B cell (primary cell): Measurements from ENCODE around the gene CUL3. TPM values are rescaled to one million over a fixed set of nuclear protein-coding genes. Genes with fewer than 3 reads are reported as not detected.

Source experiments
- ATAC-seq: fragments of 200-7000 bp; cut with Tn5 transposase; one replicate; pipeline ENCODE4 v1.10.0; 2021; ENCODE audit warnings: low read depth, mild to moderate bottlenecking, moderate number of reproducible peaks, moderate library complexity
- CTCF ChIA-PET: fragments of 350-600 bp; sonication (Branson Sonifier 250); formaldehyde crosslinking; loops from one replicate; lab custom pipeline; 2021; ENCODE audit warnings: antibody characterized with exemption, inconsistent platforms; lab: Charles Lee
- POLR2A ChIA-PET: fragments of 350-600 bp; sonication (Branson Sonifier 250); formaldehyde crosslinking; loops from one replicate; lab custom pipeline; 2021; ENCODE audit warnings: antibody characterized with exemption; lab: Charles Lee
- DNase-seq: peaks from one replicate; pipeline ENCODE4 v3.0.0; 2013
- H2AFZ ChIP-seq: 2 replicates; pipeline ENCODE4 v1.6.1; 2012; ENCODE audit warnings: mild to moderate bottlenecking, low read depth, low read length; ENCODE audit not compliant: insufficient read depth, poor library complexity, severe bottlenecking
- H3K27ac ChIP-seq, 2 donors: 1 replicate in 1 of 2; 2 replicates in 1 of 2; pipeline ENCODE4 v1.5.1; 2012 to 2013; ENCODE audit warnings: low read length in 2 of 2, mild to moderate bottlenecking in 2 of 2, moderate library complexity in 1 of 2
- H3K27me3 ChIP-seq, 4 experiments: fragments of 200-600 bp in 1 of 4; sonication (generic) in 1 of 4; replicated peaks in 1 of 4; 1 replicate in 2 of 4; 2 replicates in 2 of 4; pipeline versions ENCODE4 v1.6.1 to v1.7.0; 2013 to 2016; ENCODE audit warnings: low read length in 3 of 4, mild to moderate bottlenecking in 2 of 4, mixed read lengths in 1 of 4, moderate library complexity in 1 of 4; ENCODE audit not compliant: insufficient read depth in 4 of 4, control insufficient read depth in 3 of 4; ENCODE audit errors: control extremely low read depth in 1 of 4
- H3K36me3 ChIP-seq, 2 experiments: replicated peaks in 1 of 2; 1 replicate in 1 of 2; 2 replicates in 1 of 2; pipeline versions ENCODE4 v1.6.1 to v1.7.1; 2013; ENCODE audit warnings: low read length in 1 of 2; ENCODE audit not compliant: insufficient read depth in 2 of 2, control insufficient read depth in 1 of 2; ENCODE audit errors: control extremely low read depth in 1 of 2, extremely low read depth in 1 of 2
- H3K4me1 ChIP-seq, 2 donors: fragments of 200-600 bp in 1 of 2; sonication (generic) in 1 of 2; 1 replicate in 1 of 2; 2 replicates in 1 of 2; pipeline versions ENCODE4 v1.5.1 to v1.6.1; 2013 to 2017; ENCODE audit warnings: low read length in 2 of 2; ENCODE audit not compliant: control insufficient read depth in 2 of 2, insufficient read depth in 2 of 2
- H3K4me2 ChIP-seq: replicated peaks from 2 replicates; pipeline ENCODE3; 2012; ENCODE audit warnings: mild to moderate bottlenecking, low read depth, low read length; ENCODE audit not compliant: poor library complexity, severe bottlenecking
- H3K4me3 ChIP-seq, 5 experiments: fragments of 200-600 bp in 1 of 5; sonication (generic) in 1 of 5; 1 replicate in 3 of 5; 2 replicates in 2 of 5; pipeline versions ENCODE4 v1.5.1 to v1.7.0; 2011 to 2016; ENCODE audit warnings: low read length in 4 of 5, mild to moderate bottlenecking in 4 of 5, low read depth in 2 of 5, control low read depth in 1 of 5, moderate library complexity in 1 of 5; ENCODE audit not compliant: insufficient read depth in 1 of 5; ENCODE audit errors: control extremely low read depth in 1 of 5, extremely low read depth in 1 of 5
- H3K79me2 ChIP-seq: fragments of 200-600 bp; sonication (generic); one replicate; pipeline ENCODE4 v1.6.0; 2016; ENCODE audit warnings: low read length; ENCODE audit not compliant: control insufficient read depth, insufficient read depth
- H3K9ac ChIP-seq: fragments of 200-600 bp; sonication (generic); 2 replicates; pipeline ENCODE4 v1.6.1; 2017; ENCODE audit warnings: mild to moderate bottlenecking, low read length, moderate library complexity
- H3K9me3 ChIP-seq, 3 donors: one replicate each; pipeline versions ENCODE4 v1.6.1 to v1.7.1; 2013; ENCODE audit warnings: low read length in 2 of 3; ENCODE audit not compliant: control insufficient read depth in 2 of 3, insufficient read depth in 1 of 3; ENCODE audit errors: control extremely low read depth in 1 of 3
- H4K20me1 ChIP-seq: 2 replicates; pipeline ENCODE4 v1.6.0; 2012; ENCODE audit warnings: mild to moderate bottlenecking, low read length; ENCODE audit not compliant: insufficient read depth, control insufficient read depth, poor library complexity, severe bottlenecking
- H3K27ac Mint-ChIP-seq: one replicate; pipeline ENCODE4 v1.8.0; 2021; ENCODE audit warnings: mixed read lengths
- H3K27me3 Mint-ChIP-seq: one replicate; pipeline ENCODE4 v1.8.0; 2021; ENCODE audit warnings: mixed read lengths
- H3K4me1 Mint-ChIP-seq: one replicate; pipeline ENCODE4 v1.8.0; 2021; ENCODE audit warnings: mixed read lengths
- H3K4me3 Mint-ChIP-seq: one replicate; pipeline ENCODE4 v1.8.0; 2021; ENCODE audit warnings: mixed read lengths
- H3K9me3 Mint-ChIP-seq: one replicate; pipeline ENCODE4 v1.8.0; 2022; ENCODE audit warnings: mixed read lengths; ENCODE audit not compliant: insufficient read depth
- EZH2 ChIP-seq: IDR thresholded peaks from 2 replicates; pipeline ENCODE4 v1.6.1; 2012; ENCODE audit warnings: borderline replicate concordance, low read depth, mild to moderate bottlenecking, moderate library complexity, low read length; ENCODE audit not compliant: insufficient read depth, poor library complexity, severe bottlenecking
- WGBS: methylation state at CpG from one replicate; pipeline ENCODE4 v1.1.5; 2013; ENCODE audit warnings: missing lambda C conversion rate; ENCODE audit not compliant: insufficient coverage; 5-methylcytosine and 5-hydroxymethylcytosine counted together
- intact Hi-C: fragments of 100-400 bp; cut with micrococcal nuclease; formaldehyde crosslinking; loops from one replicate; pipeline ENCODE4 v1.10.0; 2022
- polyA plus RNA-seq: library from polyadenylated mRNA; depleted of rRNA; stranded (reverse); fragments of >200 nt; gene quantifications from 2 replicates; pipeline ENCODE4 v1.2.3, GENCODE V29; 2012
- total RNA-seq, 2 donors: library from RNA; stranded (reverse); fragments of 120-200 nt in 1 of 2; gene quantifications; 1 replicate in 1 of 2; 2 replicates in 1 of 2; pipeline versions ENCODE4 v1.2.3 to v1.2.4, GENCODE V29; 2013 to 2022
- TF ChIP-seq, protein P1 (sequence below): fragments of 200-600 bp; IDR thresholded peaks from one replicate; pipeline ENCODE4 v1.8.0; 2022; ENCODE audit warnings: antibody characterized with exemption, mild to moderate bottlenecking

Gene CUL3
- total and polyA plus RNA-seq, 2 donors (not counting 1 experiment from before 2014, with no cell fraction given), result 31.1 to 138 TPM

DNA sequence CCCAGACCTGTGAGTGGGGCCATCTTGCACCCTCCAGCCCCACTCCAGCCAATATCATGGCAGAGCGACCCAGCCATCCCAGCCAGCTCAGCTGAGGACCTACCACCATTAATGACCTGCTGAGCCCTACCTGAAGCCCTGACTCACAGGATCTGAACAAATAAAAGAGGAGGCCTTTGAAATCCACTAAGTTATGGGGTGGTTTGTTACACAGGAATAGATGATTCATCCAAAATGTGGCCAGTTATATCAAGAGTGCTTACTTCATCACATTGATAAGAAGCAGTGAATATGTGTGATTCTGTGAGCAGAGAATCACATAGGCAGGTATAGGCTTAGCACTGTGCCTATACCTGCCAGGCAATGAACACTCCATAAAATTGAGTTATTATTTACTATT lies 148.5 kb downstream of the CUL3 start:
- peaks cover 29% of the 10 kb centered on the region for H3K27me3 Mint-ChIP-seq
- no peak overlapping the region for H3K4me3 Mint-ChIP-seq
- intact Hi-C loops, result no loop called here

DNA sequence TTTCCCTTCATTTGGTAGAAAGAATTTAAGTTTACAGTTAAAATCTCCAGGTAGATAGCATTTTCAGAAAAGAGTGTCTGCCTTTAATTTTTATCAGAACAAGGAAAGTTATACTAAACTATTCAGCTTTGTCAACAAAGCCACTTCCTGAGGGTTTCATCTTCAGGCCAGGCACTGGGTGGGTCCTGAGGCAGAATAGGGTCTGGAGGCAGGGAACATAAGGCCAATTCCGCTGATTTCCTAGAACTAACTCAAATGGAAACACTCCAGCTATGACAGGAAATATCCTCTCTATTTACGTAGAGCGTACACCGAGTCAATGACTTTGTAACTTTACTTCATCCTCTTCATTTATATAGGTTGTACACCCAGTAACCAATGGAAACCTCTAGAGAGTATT lies 150.5 kb downstream of the CUL3 start:
- 73% methylated on average over 3 of the region's 4 CpGs for WGBS
- Histone ChIP-seq H3K9ac (no peak overlapping the region), H3K79me2 (no peaks in the 10 kb centered on the region), H3K36me3 (no peaks in the 10 kb centered on the region), H4K20me1 (no peaks in the 10 kb centered on the region), H3K9me3 (peaks cover 0 to 14% (median 0%) of the 10 kb centered on the region in 3 donors), H3K27me3 (peaks cover 0 to 3% (median 0%) of the 10 kb centered on the region in 4 experiments), H2AFZ (no peak overlapping the region), H3K27ac (no peak overlapping the region), H3K4me3 (no peak overlapping the region), H3K4me1 (no peaks in the 10 kb centered on the region), H3K4me2 (no peak overlapping the region)
- no peaks in the 10 kb centered on the region for H3K9me3 Mint-ChIP-seq
- H3K4me3 Mint-ChIP-seq, result no peak overlapping the region
- no peak for ATAC-seq
- POLR2A ChIA-PET, result no interaction called here
- peaks cover 16% of the 10 kb centered on the region for H3K27me3 Mint-ChIP-seq
- intact Hi-C loops, result no loop called here
- no peak for DNase-seq
- TF ChIP-seq EZH2, result no peak
- TF ChIP-seq, protein P1, sequence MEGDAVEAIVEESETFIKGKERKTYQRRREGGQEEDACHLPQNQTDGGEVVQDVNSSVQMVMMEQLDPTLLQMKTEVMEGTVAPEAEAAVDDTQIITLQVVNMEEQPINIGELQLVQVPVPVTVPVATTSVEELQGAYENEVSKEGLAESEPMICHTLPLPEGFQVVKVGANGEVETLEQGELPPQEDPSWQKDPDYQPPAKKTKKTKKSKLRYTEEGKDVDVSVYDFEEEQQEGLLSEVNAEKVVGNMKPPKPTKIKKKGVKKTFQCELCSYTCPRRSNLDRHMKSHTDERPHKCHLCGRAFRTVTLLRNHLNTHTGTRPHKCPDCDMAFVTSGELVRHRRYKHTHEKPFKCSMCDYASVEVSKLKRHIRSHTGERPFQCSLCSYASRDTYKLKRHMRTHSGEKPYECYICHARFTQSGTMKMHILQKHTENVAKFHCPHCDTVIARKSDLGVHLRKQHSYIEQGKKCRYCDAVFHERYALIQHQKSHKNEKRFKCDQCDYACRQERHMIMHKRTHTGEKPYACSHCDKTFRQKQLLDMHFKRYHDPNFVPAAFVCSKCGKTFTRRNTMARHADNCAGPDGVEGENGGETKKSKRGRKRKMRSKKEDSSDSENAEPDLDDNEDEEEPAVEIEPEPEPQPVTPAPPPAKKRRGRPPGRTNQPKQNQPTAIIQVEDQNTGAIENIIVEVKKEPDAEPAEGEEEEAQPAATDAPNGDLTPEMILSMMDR, result no peak
- no peak overlapping the region for H3K27ac Mint-ChIP-seq
- CTCF ChIA-PET, result no interaction called here
- no peaks in the 10 kb centered on the region for H3K4me1 Mint-ChIP-seq

More for the DNA sequence above, 148.5 kb downstream of the CUL3 start:
- H3K4me2 ChIP-seq, result no peak overlapping the region
- no peaks in the 10 kb centered on the region for H4K20me1 ChIP-seq
- H3K9me3 Mint-ChIP-seq, result no peaks in the 10 kb centered on the region
- TF ChIP-seq, protein P1, result no peak
- TF ChIP-seq EZH2, result no peak
- no peak overlapping the region for H2AFZ ChIP-seq
- peaks cover 4% of the 10 kb centered on the region for H3K4me1 Mint-ChIP-seq
- peaks cover 0 to 5% (median 1%) of the 10 kb centered on the region in 3 donors for H3K9me3 ChIP-seq
- DNase-seq, result no peak
- WGBS, result no CpG with 5 or more reads among the region's 1 CpG
- no peak overlapping the region for H3K9ac ChIP-seq
- peaks cover 0 to 10% (median 7%) of the 10 kb centered on the region in 4 experiments for H3K27me3 ChIP-seq
- H3K36me3 ChIP-seq, result no peaks in the 10 kb centered on the region
- H3K4me3 ChIP-seq, result no peak overlapping the region
- H3K27ac Mint-ChIP-seq, result no peak overlapping the region
- CTCF ChIA-PET, result no interaction called here
- no peak for ATAC-seq
- POLR2A ChIA-PET, result no interaction called here
- H3K79me2 ChIP-seq, result no peaks in the 10 kb centered on the region
- H3K27ac ChIP-seq, result no peak overlapping the region
- no peaks in the 10 kb centered on the region for H3K4me1 ChIP-seq
